T-helper 2 cell (primary cell): Measurements from ENCODE around the gene IFIT1.
"Not testable (repeated sequence)": the region's sequence is repeated elsewhere in the genome, so short reads cannot be mapped to it uniquely, and the experiment has no call there.

Experiments used
- DNase-seq, 5 experiments: peaks; one replicate each; pipeline versions ENCODE4 v3.0.0 to v3.0.0-alpha.2; 2012 to 2022

IFIT1 gene

DNA sequence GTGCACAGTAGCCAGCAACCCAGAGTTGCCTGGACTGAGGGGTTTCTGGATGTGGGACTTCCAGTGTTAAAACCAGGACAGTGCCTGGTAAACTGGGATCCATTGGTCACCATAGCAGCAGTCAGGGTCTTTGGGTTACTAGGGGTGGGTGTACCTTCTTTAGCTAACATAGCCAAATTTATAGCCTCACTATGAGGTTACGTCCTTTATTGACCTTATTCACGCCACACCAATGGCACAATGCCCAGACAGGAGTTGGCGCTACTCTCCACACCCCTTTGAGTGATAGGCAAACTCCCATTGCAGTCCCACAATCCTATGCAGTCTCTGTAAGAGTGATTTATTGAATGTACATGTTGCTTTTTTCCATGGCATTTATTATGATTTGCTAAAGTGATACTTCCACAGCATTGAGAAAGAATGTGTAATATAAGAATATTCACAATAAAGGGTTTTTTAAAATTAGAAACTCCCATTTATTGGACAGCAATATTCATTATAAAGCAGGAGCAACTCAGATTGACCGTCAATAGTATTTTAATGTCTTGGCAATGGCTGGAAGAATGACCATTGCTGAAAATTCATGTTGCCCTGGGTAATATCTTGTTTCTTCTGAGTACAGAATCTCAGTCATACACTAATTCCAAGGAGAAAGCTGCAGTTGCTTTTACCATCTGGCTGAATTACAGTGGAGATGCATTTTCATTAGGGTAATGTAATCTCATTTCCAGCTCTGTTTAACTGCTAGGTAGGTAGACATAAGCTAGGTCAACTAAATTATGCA lies 48.0 kb downstream of the IFIT1 start:
- DNase-seq = no peak

DNA sequence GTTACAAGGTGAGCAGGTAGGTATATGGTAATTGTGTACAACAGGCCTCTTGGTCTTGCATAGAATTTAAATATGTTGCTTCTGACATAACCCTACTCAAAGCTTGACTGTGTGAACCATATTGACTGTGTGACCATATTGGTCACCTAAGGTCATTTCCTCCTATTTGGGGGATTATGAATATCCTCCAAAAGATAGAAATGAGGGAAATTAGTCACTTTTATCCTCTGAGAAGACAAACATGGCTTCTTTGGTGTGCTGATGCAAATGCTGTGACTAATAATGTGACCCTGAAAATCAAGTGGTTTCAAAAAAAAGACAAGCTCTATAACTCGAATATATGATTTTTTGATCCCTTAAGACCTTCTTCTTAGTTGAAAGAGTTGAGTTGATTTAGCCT lies 49.9 kb downstream of the IFIT1 start:
- DNase-seq = peak in 1 of 5 experiments; percentile 6

DNA sequence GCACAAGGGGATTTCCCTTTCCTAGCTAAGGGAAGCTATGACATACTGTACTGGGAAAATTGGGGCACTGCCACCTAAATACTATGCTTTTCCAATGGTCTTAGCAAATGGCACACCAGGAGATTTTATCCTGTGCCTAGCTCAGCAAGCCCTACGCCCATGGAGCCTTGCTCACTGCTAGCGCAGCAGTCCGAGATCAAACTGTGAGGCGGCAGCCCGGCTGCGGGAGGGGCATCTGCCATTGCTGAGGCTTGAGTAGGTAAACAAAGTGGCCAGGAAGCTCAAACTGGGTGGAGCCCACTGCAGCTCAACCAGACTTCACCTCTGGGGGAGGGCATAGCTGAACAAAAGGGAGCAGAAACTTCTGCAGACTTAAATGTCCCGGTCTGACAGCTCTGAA lies 52.4 kb downstream of the IFIT1 start:
- DNase-seq = not testable (repeated sequence)

DNA sequence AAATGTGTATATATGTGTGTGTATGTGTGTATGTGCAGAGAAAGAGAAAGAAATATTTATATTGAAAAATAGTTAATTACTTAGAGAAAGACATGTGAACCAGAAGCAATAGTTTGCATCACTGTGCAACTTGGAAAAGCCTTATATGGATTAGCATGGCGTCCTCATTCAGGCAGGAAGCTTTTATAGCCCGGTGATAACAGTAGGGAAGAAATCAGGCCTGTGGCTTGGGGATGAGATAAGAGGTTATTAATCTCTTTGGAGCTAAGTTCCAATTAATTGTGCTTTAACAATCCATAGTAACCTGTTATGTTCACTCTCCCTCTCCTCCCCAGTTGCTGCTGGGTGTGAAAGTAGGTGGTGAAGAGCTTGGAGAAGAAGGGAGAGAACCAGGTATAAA lies 58.5 kb downstream of the IFIT1 start:
- DNase-seq = no peak

DNA sequence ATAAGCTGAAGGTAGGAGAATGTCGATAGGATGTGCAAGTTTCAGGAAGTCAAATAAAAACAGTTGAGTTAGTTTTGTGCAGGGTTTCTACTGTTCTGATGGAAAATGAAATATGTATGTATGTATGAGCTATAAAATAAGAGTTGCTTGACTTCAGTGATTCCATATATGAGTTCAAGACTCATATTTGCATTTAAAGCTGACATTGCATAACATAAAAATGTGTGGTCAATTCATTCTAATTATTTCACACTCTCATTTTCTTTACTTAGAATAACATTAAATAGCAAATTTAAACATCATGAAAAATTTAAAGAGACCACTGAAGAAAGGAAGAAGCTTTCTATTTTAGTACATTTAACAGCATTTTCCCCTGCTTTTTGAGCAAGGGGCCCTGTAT lies 59.8 kb downstream of the IFIT1 start:
- DNase-seq = no peak

DNA sequence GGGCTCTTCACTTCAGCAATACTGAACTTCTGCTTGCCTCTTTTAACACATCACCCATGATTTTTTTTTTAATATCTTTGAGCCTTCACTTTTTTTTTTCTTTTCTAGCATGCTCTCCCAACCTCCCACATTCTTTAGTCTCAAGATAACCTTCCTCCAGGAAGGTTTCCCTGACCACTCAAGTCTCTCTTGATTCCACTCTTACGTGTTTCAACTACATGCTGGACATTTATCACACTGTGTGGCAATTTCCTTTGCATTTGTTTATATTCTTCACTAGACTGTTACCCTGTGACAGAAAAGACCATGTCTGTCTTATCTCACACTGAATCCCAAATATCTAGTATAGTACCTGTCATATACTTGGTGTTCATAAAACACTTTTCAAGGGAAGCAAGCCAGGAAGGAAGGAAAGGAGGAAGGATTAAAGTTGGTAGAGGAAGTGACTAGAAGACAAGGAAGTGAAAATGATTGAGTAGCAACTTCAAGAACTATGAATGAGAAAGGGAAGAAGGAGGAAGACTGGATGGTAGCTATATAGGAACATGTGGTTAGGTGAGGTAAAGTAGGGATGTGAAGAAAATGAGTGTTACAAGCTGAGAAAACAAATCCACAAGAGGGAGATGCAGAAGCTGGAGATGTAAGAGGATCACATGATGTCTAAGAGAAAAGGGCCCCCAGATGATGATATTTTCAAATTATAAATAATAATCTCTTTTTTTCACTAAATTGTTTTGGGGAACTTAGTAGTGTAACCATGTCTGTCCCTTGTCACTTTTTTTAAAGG lies 62.3 kb downstream of the IFIT1 start:
- DNase-seq = no peak
